Hepatocyte (in vitro differentiated cells): Measurements from ENCODE around the gene HIP1R. TPM values are rescaled to one million over a fixed set of nuclear protein-coding genes. Genes with fewer than 3 reads are reported as not detected.

Experiments used
- DNase-seq: peaks from one replicate; pipeline ENCODE4 v3.0.0-alpha.2; 2016; ENCODE audit warnings: low spot score
- H2AFZ ChIP-seq: fragments of 200-600 bp; sonication (generic); 2 replicates; pipeline ENCODE4 v1.6.0; 2016; ENCODE audit warnings: antibody characterized with exemption, mild to moderate bottlenecking
- H3K27ac ChIP-seq: fragments of 200-600 bp; sonication (generic); 2 replicates; pipeline ENCODE4 v1.5.1; 2016; ENCODE audit warnings: mild to moderate bottlenecking
- H3K27me3 ChIP-seq: fragments of 200-600 bp; sonication (generic); 2 replicates; pipeline ENCODE4 v1.6.1; 2016
- H3K36me3 ChIP-seq: fragments of 200-600 bp; sonication (generic); replicated peaks from 2 replicates; pipeline ENCODE4 v1.5.1; 2016; ENCODE audit warnings: low read depth; ENCODE audit not compliant: insufficient read depth
- H3K4me1 ChIP-seq: fragments of 200-600 bp; sonication (generic); 2 replicates; pipeline ENCODE4 v1.5.1; 2016; ENCODE audit warnings: mild to moderate bottlenecking, moderate library complexity; ENCODE audit not compliant: insufficient read depth
- H3K4me2 ChIP-seq: fragments of 200-600 bp; sonication (generic); 2 replicates; pipeline ENCODE4 v1.6.0; 2016
- H3K4me3 ChIP-seq: fragments of 200-600 bp; sonication (generic); 2 replicates; pipeline ENCODE4 v1.5.1; 2016; ENCODE audit warnings: mild to moderate bottlenecking
- H3K79me2 ChIP-seq: fragments of 200-600 bp; sonication (generic); 2 replicates; pipeline ENCODE4 v1.6.0; 2017; ENCODE audit warnings: mild to moderate bottlenecking
- H3K9me2 ChIP-seq: fragments of 200-600 bp; sonication (generic); replicated peaks from 2 replicates; pipeline ENCODE4 v1.6.0; 2017; ENCODE audit warnings: mild to moderate bottlenecking; ENCODE audit not compliant: insufficient read depth
- H3K9me3 ChIP-seq: fragments of 200-600 bp; sonication (generic); 2 replicates; pipeline ENCODE4 v1.5.1; 2016; ENCODE audit warnings: low read depth, mild to moderate bottlenecking
- H4K20me1 ChIP-seq: fragments of 200-600 bp; sonication (generic); 2 replicates; pipeline ENCODE4 v1.6.0; 2016; ENCODE audit warnings: mild to moderate bottlenecking; ENCODE audit not compliant: insufficient read depth, poor library complexity, severe bottlenecking
- CTCF ChIP-seq: fragments of 200-600 bp; sonication (generic); IDR thresholded peaks from 2 replicates; pipeline ENCODE4 v1.5.1; 2016; ENCODE audit warnings: antibody characterized with exemption, mild to moderate bottlenecking; ENCODE audit not compliant: poor library complexity
- EZH2 ChIP-seq: fragments of 200-600 bp; sonication (generic); IDR thresholded peaks from 2 replicates; pipeline ENCODE4 v1.6.1; 2016; ENCODE audit warnings: antibody characterized with exemption, mild to moderate bottlenecking, borderline replicate concordance
- EZH2phosphoT487 ChIP-seq: fragments of 200-600 bp; sonication (generic); IDR thresholded peaks from one replicate; pipeline ENCODE4 v1.6.1; 2018; ENCODE audit warnings: antibody characterized with exemption, mild to moderate bottlenecking, low read depth, moderate library complexity; ENCODE audit not compliant: unreplicated experiment, severe bottlenecking
- WGBS: methylation state at CpG from one replicate; pipeline ENCODE4 v1.1.6; 2016; ENCODE audit warnings: low lambda C conversion rate; ENCODE audit errors: missing lambda C conversion rate; 5-methylcytosine and 5-hydroxymethylcytosine counted together
- polyA plus RNA-seq: library from polyadenylated mRNA; unstranded; fragments of >200 nt; fragmentation: Nextera tagmentation; extraction: Ambion mirVana; gene quantifications from 2 replicates; pipeline ENCODE4 v1.2.1, GENCODE V29; 2016
- total RNA-seq: library from RNA; depleted of rRNA; stranded (reverse); fragments of >200 nt; gene quantifications from 2 replicates; pipeline ENCODE4 v1.2.3, GENCODE V29; 2014

HIP1R gene
- total and polyA plus RNA-seq, 2 experiments from 2014 or later: 31.8 to 44.3 TPM

DNA sequence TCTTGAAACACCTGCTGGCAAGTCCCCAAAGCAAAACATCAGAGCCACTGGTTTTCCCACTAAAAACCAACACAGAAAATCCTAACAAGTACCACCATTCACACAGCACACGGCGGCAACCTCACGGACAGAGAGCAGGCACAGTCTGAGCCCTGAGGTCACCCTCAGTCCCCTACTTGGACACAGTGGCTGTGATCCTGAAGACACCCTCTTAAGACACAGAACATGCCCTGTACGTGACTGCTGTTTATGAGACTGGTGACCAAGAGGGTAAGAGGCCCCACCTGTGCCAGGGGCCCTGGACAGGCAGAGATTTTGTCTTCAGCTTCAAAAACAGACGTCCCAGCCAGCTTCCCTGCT is 29.6 kb downstream of the HIP1R start:
- Histone ChIP-seq H4K20me1 (peaks cover 3% of the 10 kb centered on the region), H3K9me3 (no peaks in the 10 kb centered on the region), H2AFZ (no peak overlapping the region), H3K27me3 (no peaks in the 10 kb centered on the region), H3K4me2 (no peak overlapping the region), H3K79me2 (peaks cover 9% of the 10 kb centered on the region), H3K4me3 (no peak overlapping the region), H3K27ac (no peak overlapping the region), H3K36me3 (no peaks in the 10 kb centered on the region), H3K4me1 (peaks cover 12% of the 10 kb centered on the region), H3K9me2 (no peaks in the 10 kb centered on the region)
- DNase-seq: no peak
- TF ChIP-seq EZH2 (no peak), CTCF (no peak), EZH2phosphoT487 (no peak)
- WGBS: 88% methylated on average over 5 of the region's 5 CpGs

- peak; percentile 64 for DNase-seq
- H3K4me2 ChIP-seq: no peak overlapping the region
- H3K27ac ChIP-seq: peak overlapping the region; percentile 20
- peaks cover 3% of the 10 kb centered on the region for H4K20me1 ChIP-seq
- H3K27me3 ChIP-seq: no peaks in the 10 kb centered on the region
- WGBS: 86% methylated on average over 42 of the region's 43 CpGs
- H3K9me3 ChIP-seq: no peaks in the 10 kb centered on the region
- H3K9me2 ChIP-seq: no peaks in the 10 kb centered on the region
- H2AFZ ChIP-seq: no peak overlapping the region
- peaks cover 16% of the 10 kb centered on the region for H3K79me2 ChIP-seq
- H3K4me3 ChIP-seq: no peak overlapping the region
- TF ChIP-seq CTCF (peak; percentile 36), EZH2 (no peak)
- no peaks in the 10 kb centered on the region for H3K36me3 ChIP-seq
- peaks cover 14% of the 10 kb centered on the region for H3K4me1 ChIP-seq
These were observed 30.3 kb downstream of the HIP1R start for GRCh38 chr12:122865268-122866231.

DNA sequence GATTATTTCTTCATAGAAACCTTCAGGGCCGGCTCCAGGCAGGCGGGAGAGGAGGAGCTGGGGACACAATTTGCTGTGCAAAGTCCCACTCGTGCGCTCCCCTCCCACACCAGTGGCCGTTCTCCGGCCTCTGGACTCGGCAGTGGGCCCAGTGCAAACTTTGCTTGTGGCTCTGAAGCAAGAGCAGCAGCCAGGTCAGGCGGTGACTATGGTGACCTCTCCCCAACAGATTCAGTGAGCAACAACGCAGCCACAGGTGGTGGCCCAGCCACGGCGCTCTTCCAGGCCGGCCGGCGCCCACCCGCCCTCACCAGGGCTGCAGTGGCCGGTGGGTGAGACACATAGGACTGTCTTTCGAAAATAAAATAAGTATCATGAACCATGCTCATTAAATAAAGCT is 31.1 kb downstream of the HIP1R start:
- 95% methylated on average over 17 of the region's 17 CpGs for WGBS
- H3K36me3 ChIP-seq: no peaks in the 10 kb centered on the region
- DNase-seq: no peak
- no peaks in the 10 kb centered on the region for H3K27me3 ChIP-seq
- no peaks in the 10 kb centered on the region for H3K9me3 ChIP-seq
- no peak overlapping the region for H3K4me3 ChIP-seq
- no peak overlapping the region for H2AFZ ChIP-seq
- H3K4me1 ChIP-seq: peaks cover 23% of the 10 kb centered on the region
- no peak overlapping the region for H3K27ac ChIP-seq
- H3K9me2 ChIP-seq: no peaks in the 10 kb centered on the region
- H3K4me2 ChIP-seq: no peak overlapping the region
- peaks cover 22% of the 10 kb centered on the region for H3K79me2 ChIP-seq
- H4K20me1 ChIP-seq: peaks cover 3% of the 10 kb centered on the region
- no peak for TF ChIP-seq CTCF
- TF ChIP-seq EZH2: no peak
- no peak for TF ChIP-seq EZH2phosphoT487
